Ishikawa (cell line): ENCODE data around the gene TMEM198.

ENCODE experiments used
- CREB1 ChIP-seq: IDR thresholded peaks from 2 replicates; pipeline ENCODE4 v1.6.1; 2012; ENCODE audit warnings: low read depth
- EP300 ChIP-seq: IDR thresholded peaks from 2 replicates; pipeline ENCODE4 v1.6.1; 2012; ENCODE audit warnings: borderline replicate concordance
- RAD21 ChIP-seq: IDR thresholded peaks from 2 replicates; pipeline ENCODE4 v1.6.1; 2012; ENCODE audit warnings: low read depth
- TAF1 ChIP-seq: IDR thresholded peaks from 2 replicates; pipeline ENCODE4 v1.6.1; 2012; ENCODE audit warnings: low read depth, mild to moderate bottlenecking
- YY1 ChIP-seq: IDR thresholded peaks from 2 replicates; pipeline ENCODE4 v1.6.1; 2012; ENCODE audit warnings: low read depth
- TF ChIP-seq, protein P1 (sequence below): IDR thresholded peaks from 2 replicates; pipeline ENCODE4 v1.6.1; 2012; ENCODE audit warnings: low read depth, mild to moderate bottlenecking
- TF ChIP-seq, protein P2 (sequence below): IDR thresholded peaks from 2 replicates; pipeline ENCODE4 v1.6.1; 2012

DNA sequence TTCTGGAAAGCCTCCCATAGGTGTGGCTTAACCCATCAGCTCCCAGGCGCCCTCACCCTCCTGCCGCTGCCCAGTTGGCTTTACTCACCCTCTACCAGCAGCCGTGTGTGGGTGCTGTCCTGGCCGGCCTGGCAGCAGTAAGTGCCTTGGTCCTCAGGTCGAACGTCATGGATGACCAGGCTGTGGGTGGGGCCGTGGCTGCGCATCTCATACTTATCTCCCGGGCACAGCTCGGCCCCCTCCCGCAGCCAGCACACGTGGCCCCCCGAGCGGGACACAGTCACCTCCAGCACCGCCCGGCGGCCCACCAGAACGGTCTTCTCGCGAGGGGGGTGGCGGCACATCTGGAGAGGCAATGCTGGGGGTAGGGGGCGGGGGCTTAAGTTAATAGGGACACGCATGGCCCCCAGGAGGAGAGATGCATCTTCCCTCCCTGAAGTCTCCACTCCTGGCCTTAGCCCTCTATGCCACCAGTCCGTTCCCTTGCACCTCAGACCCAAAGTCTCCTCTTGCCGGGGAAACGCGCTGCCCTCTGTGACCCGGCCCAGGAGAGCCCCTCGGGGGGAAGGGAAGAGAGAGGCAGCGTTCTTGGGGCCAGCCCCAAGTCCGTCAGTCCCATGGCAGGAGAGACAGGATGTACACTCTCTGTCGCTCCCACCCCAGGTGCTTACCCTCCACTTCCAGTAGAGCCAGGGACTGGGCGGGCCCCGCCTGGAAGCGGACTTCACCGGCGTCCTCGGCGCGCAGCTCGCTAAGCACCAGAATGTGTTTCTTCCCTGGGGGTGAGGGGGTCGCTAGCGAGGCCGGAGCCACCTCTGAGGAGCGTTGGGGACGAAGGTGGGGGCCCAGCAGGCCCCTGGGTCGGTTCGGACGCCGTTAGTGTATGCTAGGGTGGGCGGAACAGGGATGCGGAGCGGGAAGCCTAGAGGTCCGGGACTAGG, 7.9 kb downstream of the TMEM198 start:
- TF ChIP-seq TAF1 (no peak), YY1 (no peak), RAD21 (no peak), CREB1 (no peak), EP300 (no peak)
- TF ChIP-seq, protein P1, sequence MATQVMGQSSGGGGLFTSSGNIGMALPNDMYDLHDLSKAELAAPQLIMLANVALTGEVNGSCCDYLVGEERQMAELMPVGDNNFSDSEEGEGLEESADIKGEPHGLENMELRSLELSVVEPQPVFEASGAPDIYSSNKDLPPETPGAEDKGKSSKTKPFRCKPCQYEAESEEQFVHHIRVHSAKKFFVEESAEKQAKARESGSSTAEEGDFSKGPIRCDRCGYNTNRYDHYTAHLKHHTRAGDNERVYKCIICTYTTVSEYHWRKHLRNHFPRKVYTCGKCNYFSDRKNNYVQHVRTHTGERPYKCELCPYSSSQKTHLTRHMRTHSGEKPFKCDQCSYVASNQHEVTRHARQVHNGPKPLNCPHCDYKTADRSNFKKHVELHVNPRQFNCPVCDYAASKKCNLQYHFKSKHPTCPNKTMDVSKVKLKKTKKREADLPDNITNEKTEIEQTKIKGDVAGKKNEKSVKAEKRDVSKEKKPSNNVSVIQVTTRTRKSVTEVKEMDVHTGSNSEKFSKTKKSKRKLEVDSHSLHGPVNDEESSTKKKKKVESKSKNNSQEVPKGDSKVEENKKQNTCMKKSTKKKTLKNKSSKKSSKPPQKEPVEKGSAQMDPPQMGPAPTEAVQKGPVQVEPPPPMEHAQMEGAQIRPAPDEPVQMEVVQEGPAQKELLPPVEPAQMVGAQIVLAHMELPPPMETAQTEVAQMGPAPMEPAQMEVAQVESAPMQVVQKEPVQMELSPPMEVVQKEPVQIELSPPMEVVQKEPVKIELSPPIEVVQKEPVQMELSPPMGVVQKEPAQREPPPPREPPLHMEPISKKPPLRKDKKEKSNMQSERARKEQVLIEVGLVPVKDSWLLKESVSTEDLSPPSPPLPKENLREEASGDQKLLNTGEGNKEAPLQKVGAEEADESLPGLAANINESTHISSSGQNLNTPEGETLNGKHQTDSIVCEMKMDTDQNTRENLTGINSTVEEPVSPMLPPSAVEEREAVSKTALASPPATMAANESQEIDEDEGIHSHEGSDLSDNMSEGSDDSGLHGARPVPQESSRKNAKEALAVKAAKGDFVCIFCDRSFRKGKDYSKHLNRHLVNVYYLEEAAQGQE: no peak
- TF ChIP-seq, protein P2, sequence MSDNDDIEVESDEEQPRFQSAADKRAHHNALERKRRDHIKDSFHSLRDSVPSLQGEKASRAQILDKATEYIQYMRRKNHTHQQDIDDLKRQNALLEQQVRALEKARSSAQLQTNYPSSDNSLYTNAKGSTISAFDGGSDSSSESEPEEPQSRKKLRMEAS: no peak
